Renal cortical epithelial cell (primary cell): ENCODE measurements around the gene NAALADL2. TPM values are rescaled to one million over a fixed set of nuclear protein-coding genes. Genes with fewer than 3 reads are reported as not detected.
A peak's percentile ranks its signal among the peaks of the same experiment; 100 is the strongest.

Experiments used
- DNase-seq: peaks from one replicate; pipeline ENCODE4 v3.0.0-alpha.2; 2011; ENCODE audit warnings: low read depth
- total RNA-seq: library from RNA; depleted of rRNA; stranded (reverse); fragments of >200 nt; gene quantifications from 2 replicates; pipeline ENCODE4 v1.2.3, GENCODE V29; 2014

Gene NAALADL2
- total RNA-seq, 1 donor from 2014 or later, result 6.0 TPM

- no peak for DNase-seq
These were observed 101.8 kb downstream of the NAALADL2 start for GRCh38 chr3:174960898-174961297.

GRCh38 chr3:174973465-174973864 is 114.3 kb downstream of the NAALADL2 start:
- no peak for DNase-seq

GRCh38 chr3:174986685-174987084 is 127.6 kb downstream of the NAALADL2 start:
- DNase-seq, result peak; percentile 48

GRCh38 chr3:175001091-175001490 is 142.0 kb downstream of the NAALADL2 start:
- no peak for DNase-seq

- DNase-seq, result no peak
These were observed 143.6 kb downstream of the NAALADL2 start for GRCh38 chr3:175002732-175003143.

- DNase-seq, result no peak
These were observed 144.5 kb downstream of the NAALADL2 start for GRCh38 chr3:175003590-175003989.

- no peak for DNase-seq
These were observed 146.1 kb downstream of the NAALADL2 start for GRCh38 chr3:175005193-175005592.

GRCh38 chr3:175005881-175006280 is 146.7 kb downstream of the NAALADL2 start:
- DNase-seq, result no peak

GRCh38 chr3:175007306-175007705 is 148.2 kb downstream of the NAALADL2 start:
- DNase-seq, result no peak

- DNase-seq, result no peak
These were observed 150.2 kb downstream of the NAALADL2 start for GRCh38 chr3:175009295-175009694.

- no peak for DNase-seq
These were observed 156.0 kb downstream of the NAALADL2 start for GRCh38 chr3:175015056-175015635.

- no peak for DNase-seq
These were observed 160.0 kb downstream of the NAALADL2 start for GRCh38 chr3:175018946-175019727.

GRCh38 chr3:175020101-175020500 is 161.0 kb downstream of the NAALADL2 start:
- DNase-seq, result peak; percentile 9

- no peak for DNase-seq
These were observed 170.7 kb downstream of the NAALADL2 start for GRCh38 chr3:175029828-175030227.

GRCh38 chr3:175039875-175040274 is 180.7 kb downstream of the NAALADL2 start:
- no peak for DNase-seq

GRCh38 chr3:175041369-175041768 is 182.2 kb downstream of the NAALADL2 start:
- DNase-seq, result no peak

- DNase-seq, result no peak
These were observed 187.5 kb downstream of the NAALADL2 start for GRCh38 chr3:175046601-175047000.

- DNase-seq, result no peak
These were observed 188.7 kb downstream of the NAALADL2 start for GRCh38 chr3:175047786-175048185.

- peak; percentile 19 for DNase-seq
These were observed 198.3 kb downstream of the NAALADL2 start for GRCh38 chr3:175057401-175057800.

GRCh38 chr3:175059788-175060187 is 200.7 kb downstream of the NAALADL2 start:
- no peak for DNase-seq

- DNase-seq, result no peak
These were observed 206.4 kb downstream of the NAALADL2 start for GRCh38 chr3:175065497-175065896.

GRCh38 chr3:175066617-175067415 is 207.7 kb downstream of the NAALADL2 start:
- no peak for DNase-seq

- no peak for DNase-seq
These were observed 209.5 kb downstream of the NAALADL2 start for GRCh38 chr3:175068587-175068986.
